ENCODE measurements around the gene INTS14. TPM values are rescaled to one million over a fixed set of nuclear protein-coding genes. Genes with fewer than 3 reads are reported as not detected.
"Not testable (repeated sequence)": the region's sequence is repeated elsewhere in the genome, so short reads cannot be mapped to it uniquely, and the experiment has no call there.

Gene INTS14
- total RNA-seq, 1 donor from 2014 or later: 38.4 TPM

- intact Hi-C loops (cut with micrococcal nuclease): loop anchor here (5.0 kb wide), 1 partner anchor 51 kb away; the partner anchor contains the start of gene HACD3
Observed at GRCh38 chr15:65583701-65584100, 27.2 kb downstream of the INTS14 start.

- intact Hi-C loops (cut with micrococcal nuclease): loop anchor here (5.0 kb wide), 1 partner anchor 48 kb away; the partner anchor contains the start of gene HACD3
Observed at GRCh38 chr15:65580287-65580686, 30.6 kb downstream of the INTS14 start.

- intact Hi-C loops (cut with micrococcal nuclease): loop anchor here (5.0 kb wide), 1 partner anchor 47 kb away; the partner anchor contains the start of gene HACD3
Observed at GRCh38 chr15:65579762-65580161, 31.2 kb downstream of the INTS14 start.

GRCh38 chr15:65578904-65579728 lies 31.8 kb downstream of the INTS14 start:
- intact Hi-C loops (cut with micrococcal nuclease): no loop called here

- intact Hi-C loops (cut with micrococcal nuclease): no loop called here
Observed at GRCh38 chr15:65577129-65577996, 33.6 kb downstream of the INTS14 start.

DNA sequence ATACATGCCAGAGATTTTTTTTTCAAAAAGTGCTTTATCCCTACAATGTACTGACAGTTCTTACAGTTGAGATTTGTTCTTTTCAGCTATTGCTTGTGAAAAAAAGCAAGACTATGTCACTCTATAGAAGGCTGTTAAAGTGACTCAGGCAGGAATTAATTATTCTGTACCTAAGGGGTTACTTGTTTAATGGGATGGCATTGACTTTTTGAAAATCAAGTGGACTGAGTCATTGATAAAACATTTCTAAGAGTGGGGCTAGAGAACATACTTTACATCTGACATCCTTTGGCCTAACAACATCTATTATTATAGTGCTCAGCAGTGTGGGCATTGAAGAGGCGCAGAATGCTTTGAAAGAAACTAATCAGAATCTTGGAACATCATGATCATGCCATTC lies 34.3 kb downstream of the INTS14 start:
- intact Hi-C loops (cut with micrococcal nuclease): no loop called here

DNA sequence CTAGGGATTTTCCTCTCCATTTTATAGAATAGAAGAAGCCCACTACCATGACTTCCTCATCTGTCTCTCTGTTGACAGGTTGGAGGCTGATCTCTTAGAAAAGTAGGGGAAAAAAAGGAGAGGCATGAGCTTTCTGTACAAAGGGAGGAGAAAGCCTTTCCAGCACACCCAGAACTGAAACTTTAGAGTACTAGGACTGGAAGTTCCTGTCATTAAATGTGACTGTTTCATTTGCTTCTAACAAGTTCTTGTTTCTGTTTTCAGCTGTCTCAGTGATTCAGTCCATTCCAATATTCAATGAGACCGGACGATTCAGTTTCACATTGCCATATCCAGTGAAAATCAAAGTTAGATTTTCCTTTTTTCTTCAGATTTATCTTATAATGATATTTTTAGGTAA lies 39.0 kb downstream of the INTS14 start:
- intact Hi-C loops (cut with micrococcal nuclease): no loop called here

DNA sequence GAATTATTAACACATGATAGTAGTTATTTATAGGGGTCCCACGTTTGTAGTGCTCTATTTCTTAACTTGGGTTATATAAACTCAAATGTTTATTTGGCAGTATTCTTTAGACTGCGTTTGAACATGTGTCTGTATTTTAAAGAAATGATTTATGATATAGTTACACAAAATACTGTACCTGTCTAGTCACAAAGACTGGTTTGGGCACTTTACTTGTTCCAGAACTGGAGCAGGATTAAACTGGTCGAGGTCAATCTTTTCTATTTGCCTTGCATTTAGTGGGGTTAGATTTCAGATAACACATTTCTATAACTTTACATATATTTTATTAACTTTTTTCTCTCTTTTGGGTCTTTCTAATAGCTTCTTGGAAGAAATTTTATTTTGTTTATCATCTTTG lies 41.2 kb downstream of the INTS14 start:
- intact Hi-C loops (cut with micrococcal nuclease): no loop called here

GRCh38 chr15:65561934-65562333 lies 49.0 kb downstream of the INTS14 start:
- intact Hi-C loops (cut with micrococcal nuclease): no loop called here

DNA sequence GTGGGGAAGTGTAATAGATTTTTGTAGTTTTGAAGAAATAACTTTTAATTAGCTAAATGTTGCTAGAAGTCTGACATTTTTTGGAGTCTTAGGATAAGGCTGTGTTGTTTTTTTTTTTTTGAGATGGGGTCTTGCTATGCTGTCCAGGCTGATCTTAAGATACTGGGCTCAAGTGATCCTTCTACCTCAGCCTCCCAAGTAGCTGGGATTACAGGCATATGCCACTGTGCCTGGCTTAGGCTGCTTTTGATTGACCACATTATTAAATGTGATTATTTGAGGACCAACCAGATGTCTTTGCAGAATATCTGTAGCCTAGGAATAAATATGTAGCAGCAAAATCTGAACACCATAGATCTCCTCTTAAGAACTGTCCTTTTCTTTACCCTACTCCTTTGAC lies 51.0 kb downstream of the INTS14 start:
- intact Hi-C loops (cut with micrococcal nuclease): no loop called here

GRCh38 chr15:65558997-65559760 lies 51.8 kb downstream of the INTS14 start:
- intact Hi-C loops (cut with micrococcal nuclease): no loop called here

- intact Hi-C loops (cut with micrococcal nuclease): no loop called here
Observed at GRCh38 chr15:65558336-65558735, 52.6 kb downstream of the INTS14 start.

DNA sequence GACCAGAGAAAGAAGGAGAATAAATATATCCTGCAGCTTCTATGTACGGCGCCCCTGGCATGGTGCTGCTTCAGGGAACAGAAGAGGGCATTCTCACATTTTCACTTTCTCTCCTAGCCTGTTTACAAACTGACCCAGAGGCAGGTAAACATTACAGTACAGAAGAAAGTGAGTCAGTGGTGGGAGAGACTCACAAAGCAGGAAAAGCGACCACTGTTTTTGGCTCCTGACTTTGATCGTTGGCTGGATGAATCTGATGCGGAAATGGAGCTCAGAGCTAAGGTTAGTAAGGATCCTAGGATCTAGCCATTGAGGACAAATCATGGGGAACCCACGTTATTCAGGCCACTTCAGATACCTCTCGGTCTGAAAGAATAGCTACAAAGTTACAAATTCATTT lies 54.3 kb downstream of the INTS14 start:
- intact Hi-C loops (cut with micrococcal nuclease): no loop called here

DNA sequence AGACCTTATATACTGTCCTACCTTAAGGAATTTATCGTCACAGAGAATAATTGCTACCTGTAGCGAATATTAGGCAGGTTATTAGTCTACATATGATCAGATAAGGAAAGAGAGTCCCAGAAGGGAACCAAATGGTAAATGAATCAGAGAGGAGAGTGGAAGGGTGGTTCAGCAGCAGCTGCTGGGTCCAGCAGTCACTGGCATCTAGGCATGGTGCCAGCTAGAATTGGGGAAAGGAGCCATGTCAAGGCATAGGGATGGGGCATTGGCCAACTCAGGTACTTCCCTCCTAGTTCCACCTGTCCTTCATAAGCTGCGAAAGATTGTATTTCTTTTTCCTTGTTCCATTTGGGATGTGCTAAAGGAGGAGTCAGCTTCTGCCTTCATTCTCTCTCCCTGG lies 57.2 kb downstream of the INTS14 start:
- intact Hi-C loops (cut with micrococcal nuclease): no loop called here

- intact Hi-C loops (cut with micrococcal nuclease): not testable (repeated sequence)
Observed at GRCh38 chr15:65552851-65553250, 58.1 kb downstream of the INTS14 start.

DNA sequence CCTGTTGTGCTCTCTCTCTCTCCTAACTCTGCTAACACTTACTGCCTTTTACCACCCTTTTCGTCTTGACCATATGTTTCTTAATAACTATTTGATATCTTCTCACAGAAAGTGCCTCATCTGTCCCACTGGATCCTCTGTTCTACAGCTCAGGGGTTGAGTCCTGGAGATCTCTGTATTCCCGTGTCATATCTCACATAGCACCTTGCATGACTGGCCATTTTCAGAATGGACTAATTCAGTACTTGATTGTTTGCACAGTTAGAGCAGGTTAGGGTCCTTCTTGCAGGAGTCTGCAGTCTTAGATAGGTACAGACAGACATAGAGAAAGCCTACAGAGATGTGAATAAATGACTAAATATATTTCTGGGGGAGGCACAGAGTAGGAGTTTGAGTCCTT lies 59.7 kb downstream of the INTS14 start:
- intact Hi-C loops (cut with micrococcal nuclease): no loop called here

- intact Hi-C loops (cut with micrococcal nuclease): no loop called here
Observed at GRCh38 chr15:65550681-65551098, 60.2 kb downstream of the INTS14 start.

GRCh38 chr15:65549288-65549687 lies 61.6 kb downstream of the INTS14 start:
- intact Hi-C loops (cut with micrococcal nuclease): not testable (repeated sequence)

DNA sequence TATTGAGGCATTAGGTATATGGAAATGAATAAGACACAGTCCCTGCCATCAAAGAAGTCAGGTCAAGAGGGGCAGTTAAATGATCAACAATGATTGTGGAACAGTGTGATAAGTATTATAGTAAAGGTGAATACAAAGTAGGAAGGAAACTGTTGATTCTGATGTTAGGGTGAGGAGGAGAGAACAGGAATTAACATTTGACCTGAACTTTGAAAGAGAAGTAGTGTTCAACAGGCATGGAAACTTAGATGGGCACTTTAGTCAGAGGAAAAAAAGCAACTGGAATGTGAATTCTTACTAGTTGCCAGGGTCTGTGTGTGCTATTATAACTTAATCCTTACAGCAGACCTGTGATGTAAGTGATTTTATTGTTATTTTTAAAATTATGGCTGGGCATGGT lies 63.1 kb downstream of the INTS14 start:
- intact Hi-C loops (cut with micrococcal nuclease): no loop called here

- intact Hi-C loops (cut with micrococcal nuclease): no loop called here
Observed at GRCh38 chr15:65541231-65541820, 69.6 kb downstream of the INTS14 start.

- intact Hi-C loops (cut with micrococcal nuclease): no loop called here
Observed at GRCh38 chr15:65540314-65540713, 70.6 kb downstream of the INTS14 start.

All from T-helper 2 cell treated with Interferon-gamma antibody and Interleukin-4, amounts not matched to agents 100 ng/mL and 5 ng/mL, for 36 hours (primary cell).